ENCODE results near the gene LENEP. TPM values are rescaled to one million over a fixed set of nuclear protein-coding genes. Genes with fewer than 3 reads are reported as not detected.

LENEP gene
- total and polyA plus RNA-seq, 2 experiments from 2014 or later = not detected

DNA sequence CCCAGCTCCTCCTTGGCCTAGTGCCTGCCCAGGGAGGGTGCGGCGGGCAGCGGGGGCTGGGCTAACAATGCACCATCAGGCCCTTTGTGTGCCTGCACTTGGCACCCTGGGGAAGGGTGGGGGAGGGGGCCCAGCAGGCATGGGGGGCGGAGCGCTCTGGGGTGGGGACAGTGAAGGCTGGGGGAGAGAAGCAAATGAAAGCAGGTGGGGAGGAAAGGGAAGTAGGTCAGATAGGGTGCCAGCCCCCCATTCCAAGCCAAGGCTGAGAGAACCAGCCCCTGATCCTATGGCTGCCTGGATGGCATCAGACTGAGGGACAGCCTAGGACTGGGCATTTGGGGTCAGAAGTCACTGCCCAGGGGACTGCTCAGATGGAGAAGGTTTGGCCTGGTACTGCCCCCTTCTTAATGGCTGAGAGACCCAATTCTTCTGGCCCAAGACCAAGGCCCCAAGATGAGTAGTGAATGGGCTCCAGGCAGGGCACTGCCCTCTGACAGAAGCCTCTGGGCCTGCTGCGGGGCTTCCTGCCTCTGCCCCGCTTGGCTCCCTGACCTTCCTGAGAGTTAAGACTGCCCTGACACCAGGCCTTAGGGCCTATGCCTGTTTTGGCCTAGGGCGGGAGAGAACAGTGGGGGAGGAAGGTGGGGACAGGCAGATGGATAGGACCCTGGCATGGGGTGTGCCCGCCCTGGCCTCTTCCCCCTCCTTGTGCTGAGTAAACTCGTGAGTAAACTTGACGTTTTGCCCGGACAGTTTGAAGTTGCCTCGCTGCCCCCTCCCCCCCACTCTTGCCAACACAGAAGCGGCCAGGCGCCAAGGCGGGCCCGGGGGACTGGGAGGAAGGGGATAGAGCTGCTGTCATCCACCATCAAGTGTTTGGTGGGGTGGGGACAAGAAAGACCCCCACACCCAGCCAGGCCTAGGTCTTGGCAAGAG is 12.0 kb downstream of the LENEP start:
- Histone ChIP-seq H3K9me2 (ENCODE audit: insufficient read depth) (no peaks in the 10 kb centered on the region), H3K9me3 (ENCODE audit: low read depth) (no peaks in the 10 kb centered on the region), H3K4me1 (ENCODE audit: insufficient read depth) (peaks cover 20% of the 10 kb centered on the region), H3K79me2 (ENCODE audit: insufficient read depth) (peaks cover 54% of the 10 kb centered on the region), H3K4me2 (ENCODE audit: unreplicated experiment) (peak overlapping the region; percentile 22), H3K4me3 (peak overlapping the region; percentile 98; the same call in 1 of the 2 replicates), H3K27ac (peak overlapping the region; percentile 53), H2AFZ (no peak overlapping the region), H3K9ac (peak overlapping the region; percentile 86), H3K36me3 (ENCODE audit: low read depth) (no peaks in the 10 kb centered on the region), H3F3A (ENCODE audit: insufficient read depth) (no peaks in the 10 kb centered on the region), H4K20me1 (ENCODE audit: insufficient read depth) (no peaks in the 10 kb centered on the region), H3K27me3 (replicated peaks; ENCODE audit: insufficient read depth) (no peaks in the 10 kb centered on the region)
- DNase-seq = peak; percentile 87
- WGBS, 2 experiments (ENCODE audit: low coverage in 1 of 2, low lambda C conversion rate in 2 of 2, missing lambda C conversion rate in 2 of 2) = 20 to 22% methylated on average over 8 to 13 of the region's 17 CpGs
- in situ Hi-C loops (cut with MboI) = no loop called here
- no peak for TF ChIP-seq EZH2 (IDR thresholded peaks at IDR 0.05; ENCODE audit: insufficient read depth, poor library complexity, severe bottlenecking)
- no peak for TF ChIP-seq EZH2phosphoT487 (IDR thresholded peaks at IDR 0.05; ENCODE audit: insufficient read depth, low read depth)

DNA sequence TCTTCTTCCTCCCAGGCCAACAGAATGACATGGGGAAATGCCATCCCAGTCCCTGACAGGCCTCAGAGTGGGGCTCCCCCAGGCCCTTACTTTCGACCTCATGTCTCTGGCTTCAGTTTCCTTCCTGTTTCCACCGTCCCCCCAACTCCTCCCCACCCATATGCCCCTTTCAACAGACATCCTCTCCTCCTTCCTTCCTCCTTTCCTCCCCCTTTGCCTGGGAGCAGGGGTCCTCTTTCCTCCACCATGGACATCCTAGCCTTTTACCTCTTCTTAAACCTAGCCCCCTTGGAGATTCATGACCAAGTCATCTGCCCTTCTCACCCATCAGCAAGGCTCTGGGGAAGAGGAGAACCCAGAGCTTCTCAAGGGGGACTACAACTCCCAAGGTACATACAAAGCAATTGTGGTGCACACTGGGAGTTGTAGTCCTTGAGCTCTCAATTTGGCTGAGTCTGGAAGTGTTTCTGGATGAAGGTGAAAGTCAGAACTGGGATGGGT is 13.3 kb downstream of the LENEP start:
- Histone ChIP-seq H4K20me1 (ENCODE audit: insufficient read depth) (no peaks in the 10 kb centered on the region), H3K36me3 (ENCODE audit: low read depth) (no peaks in the 10 kb centered on the region), H3K79me2 (ENCODE audit: insufficient read depth) (peaks cover 54% of the 10 kb centered on the region), H3K4me2 (ENCODE audit: unreplicated experiment) (no peak overlapping the region), H3K27me3 (replicated peaks; ENCODE audit: insufficient read depth) (no peaks in the 10 kb centered on the region), H3F3A (ENCODE audit: insufficient read depth) (no peaks in the 10 kb centered on the region), H3K9me3 (ENCODE audit: low read depth) (no peaks in the 10 kb centered on the region), H2AFZ (no peak overlapping the region), H3K4me1 (ENCODE audit: insufficient read depth) (peaks cover 20% of the 10 kb centered on the region), H3K27ac (no peak overlapping the region), H3K9me2 (ENCODE audit: insufficient read depth) (no peaks in the 10 kb centered on the region), H3K9ac (no peak overlapping the region), H3K4me3 (no peak overlapping the region)
- WGBS, 2 experiments (ENCODE audit: low coverage in 1 of 2, low lambda C conversion rate in 2 of 2, missing lambda C conversion rate in 2 of 2) = 59 to 86% methylated on average over 2 of the region's 2 CpGs
- DNase-seq = peak; percentile 62
- in situ Hi-C loops (cut with MboI) = no loop called here
- TF ChIP-seq EZH2 (IDR thresholded peaks at IDR 0.05; ENCODE audit: insufficient read depth, poor library complexity, severe bottlenecking) (no peak), EZH2phosphoT487 (IDR thresholded peaks at IDR 0.05; ENCODE audit: insufficient read depth, low read depth) (no peak)

DNA sequence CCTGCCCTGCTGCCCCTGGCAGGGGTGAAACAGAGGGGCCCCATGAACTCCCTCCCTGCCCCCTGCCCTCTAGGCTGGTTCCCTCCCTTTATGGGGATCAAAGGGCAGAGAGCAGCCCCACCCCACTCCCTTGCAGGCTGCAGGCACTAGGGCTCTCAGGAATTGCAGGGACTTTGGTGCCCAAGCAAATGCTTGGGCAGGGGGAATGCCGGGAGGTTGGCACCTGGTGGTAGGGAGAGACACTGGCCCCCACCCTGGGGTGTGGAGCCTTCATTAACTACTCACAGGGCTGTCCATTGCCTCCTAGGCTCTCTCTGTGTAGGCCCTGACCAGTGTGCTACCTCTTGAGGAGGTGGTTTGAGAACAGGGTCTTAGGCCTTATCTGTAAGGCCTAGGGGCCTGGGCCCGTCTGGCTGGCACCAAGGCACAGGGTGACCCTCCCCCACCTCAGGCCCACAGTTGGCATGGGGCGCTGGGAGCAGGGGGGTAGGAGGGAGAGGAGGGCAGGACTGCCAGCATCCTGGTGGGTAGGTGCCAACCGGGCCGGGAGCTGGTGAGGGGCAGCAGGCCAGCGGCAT is 14.0 kb downstream of the LENEP start:
- Histone ChIP-seq H3K4me2 (ENCODE audit: unreplicated experiment) (no peak overlapping the region), H3K9me2 (ENCODE audit: insufficient read depth) (no peaks in the 10 kb centered on the region), H3K27ac (no peak overlapping the region), H3K27me3 (replicated peaks; ENCODE audit: insufficient read depth) (no peaks in the 10 kb centered on the region), H3K36me3 (ENCODE audit: low read depth) (no peaks in the 10 kb centered on the region), H3K9me3 (ENCODE audit: low read depth) (no peaks in the 10 kb centered on the region), H4K20me1 (ENCODE audit: insufficient read depth) (no peaks in the 10 kb centered on the region), H3F3A (ENCODE audit: insufficient read depth) (no peaks in the 10 kb centered on the region), H3K4me3 (no peak overlapping the region), H3K9ac (no peak overlapping the region), H3K79me2 (ENCODE audit: insufficient read depth) (peaks cover 54% of the 10 kb centered on the region), H3K4me1 (ENCODE audit: insufficient read depth) (peaks cover 20% of the 10 kb centered on the region), H2AFZ (no peak overlapping the region)
- no peak for DNase-seq
- TF ChIP-seq EZH2phosphoT487 (IDR thresholded peaks at IDR 0.05; ENCODE audit: insufficient read depth, low read depth) = no peak
- in situ Hi-C loops (cut with MboI) = no loop called here
- 55 to 61% methylated on average over 5 to 6 of the region's 6 CpGs for WGBS, 2 experiments (ENCODE audit: low coverage in 1 of 2, low lambda C conversion rate in 2 of 2, missing lambda C conversion rate in 2 of 2)

DNA sequence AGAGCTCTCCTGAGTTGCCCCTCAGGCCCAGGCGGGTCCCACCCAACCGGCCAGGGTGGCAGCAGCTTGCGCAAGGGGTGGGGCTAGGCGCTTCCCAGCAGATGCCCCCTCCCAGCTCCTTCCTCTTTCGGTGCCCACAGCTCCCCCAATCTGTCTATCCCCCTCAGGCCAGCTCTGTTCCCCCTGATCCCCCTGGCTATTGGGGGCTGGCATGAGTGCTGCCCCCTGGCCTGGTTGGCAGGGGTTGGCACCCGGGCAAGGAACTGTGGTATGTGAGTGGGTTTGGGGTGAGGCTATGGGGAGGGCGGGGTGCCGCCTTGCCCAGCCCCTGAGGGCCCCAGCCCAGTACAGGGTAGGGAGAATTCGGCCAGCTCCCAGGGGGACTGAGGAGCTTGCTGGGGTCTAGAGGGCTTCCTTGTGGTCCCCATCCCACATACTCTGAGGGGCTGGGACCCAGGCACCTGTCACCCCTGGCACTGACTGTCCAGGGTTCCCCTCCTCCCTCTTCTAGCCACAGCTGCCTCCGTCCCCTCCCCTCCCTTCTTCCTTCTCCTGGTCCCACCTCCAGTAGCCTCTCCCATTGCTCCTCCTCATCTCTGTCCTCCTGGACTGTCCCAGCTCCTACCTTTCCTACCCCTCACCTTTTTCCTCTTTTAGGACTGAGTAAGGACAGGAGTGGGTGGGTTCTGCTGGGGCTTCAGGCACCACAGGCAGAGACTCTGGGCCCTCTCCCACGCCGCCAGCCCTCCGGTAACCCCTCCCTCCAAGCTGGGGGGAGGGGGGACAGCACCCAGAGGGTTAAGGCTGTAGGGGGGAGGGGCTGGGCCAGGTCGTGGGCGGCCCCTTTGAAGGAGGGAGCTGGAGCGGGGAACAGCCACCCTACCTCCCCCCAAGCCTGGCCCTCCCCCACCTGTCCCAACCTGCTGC is 14.9 kb downstream of the LENEP start:
- Histone ChIP-seq H3K9me2 (ENCODE audit: insufficient read depth) (no peaks in the 10 kb centered on the region), H3K27me3 (replicated peaks; ENCODE audit: insufficient read depth) (no peaks in the 10 kb centered on the region), H3K9ac (no peak overlapping the region), H3K9me3 (ENCODE audit: low read depth) (no peaks in the 10 kb centered on the region), H3K4me1 (ENCODE audit: insufficient read depth) (peaks cover 20% of the 10 kb centered on the region), H4K20me1 (ENCODE audit: insufficient read depth) (no peaks in the 10 kb centered on the region), H2AFZ (no peak overlapping the region), H3K4me3 (no peak overlapping the region), H3F3A (ENCODE audit: insufficient read depth) (no peaks in the 10 kb centered on the region), H3K36me3 (ENCODE audit: low read depth) (no peaks in the 10 kb centered on the region), H3K79me2 (ENCODE audit: insufficient read depth) (peaks cover 48% of the 10 kb centered on the region), H3K27ac (no peak overlapping the region), H3K4me2 (ENCODE audit: unreplicated experiment) (no peak overlapping the region)
- no peak for TF ChIP-seq EZH2phosphoT487 (IDR thresholded peaks at IDR 0.05; ENCODE audit: insufficient read depth, low read depth)
- TF ChIP-seq EZH2 (IDR thresholded peaks at IDR 0.05; ENCODE audit: insufficient read depth, poor library complexity, severe bottlenecking) = no peak
- in situ Hi-C loops (cut with MboI) = no loop called here
- WGBS, 2 experiments (ENCODE audit: low coverage in 1 of 2, low lambda C conversion rate in 2 of 2, missing lambda C conversion rate in 2 of 2) = 80 to 81% methylated on average over 11 to 16 of the region's 16 CpGs
- no peak for DNase-seq

Data from GM23248 (cell line).